HG03571 (cell line): Measurements from ENCODE around the gene ABCG8.

Experiments used
- ATAC-seq: cut with Tn5 transposase; IDR thresholded peaks from one replicate; pipeline ENCODE4 v1.9.1; 2021; ENCODE audit not compliant: unreplicated experiment

ABCG8 gene

DNA sequence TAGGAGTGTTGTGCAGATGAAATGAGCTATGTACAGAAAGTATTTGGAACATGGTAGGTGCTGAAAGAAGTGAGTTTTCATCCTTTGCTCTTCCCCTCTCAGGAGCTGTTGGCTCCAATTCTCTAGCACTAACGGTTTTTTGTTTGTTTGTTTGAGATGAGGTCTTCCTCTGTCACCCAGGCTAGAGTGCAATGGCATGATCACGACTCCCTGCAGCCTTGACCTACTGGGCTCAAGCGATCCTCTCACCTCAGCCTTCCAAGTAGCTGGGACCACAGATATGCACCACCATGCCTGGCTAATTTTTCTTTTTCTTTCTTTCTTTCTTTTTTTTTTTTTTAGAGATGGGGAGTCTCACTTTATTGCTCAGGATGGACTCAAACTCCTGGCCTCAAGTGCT lies 12.9 kb upstream of the ABCG8 start:
- no peak for ATAC-seq

- no peak for ATAC-seq
Observed at GRCh38 chr2:43826305-43827250, 12.2 kb upstream of the ABCG8 start.

DNA sequence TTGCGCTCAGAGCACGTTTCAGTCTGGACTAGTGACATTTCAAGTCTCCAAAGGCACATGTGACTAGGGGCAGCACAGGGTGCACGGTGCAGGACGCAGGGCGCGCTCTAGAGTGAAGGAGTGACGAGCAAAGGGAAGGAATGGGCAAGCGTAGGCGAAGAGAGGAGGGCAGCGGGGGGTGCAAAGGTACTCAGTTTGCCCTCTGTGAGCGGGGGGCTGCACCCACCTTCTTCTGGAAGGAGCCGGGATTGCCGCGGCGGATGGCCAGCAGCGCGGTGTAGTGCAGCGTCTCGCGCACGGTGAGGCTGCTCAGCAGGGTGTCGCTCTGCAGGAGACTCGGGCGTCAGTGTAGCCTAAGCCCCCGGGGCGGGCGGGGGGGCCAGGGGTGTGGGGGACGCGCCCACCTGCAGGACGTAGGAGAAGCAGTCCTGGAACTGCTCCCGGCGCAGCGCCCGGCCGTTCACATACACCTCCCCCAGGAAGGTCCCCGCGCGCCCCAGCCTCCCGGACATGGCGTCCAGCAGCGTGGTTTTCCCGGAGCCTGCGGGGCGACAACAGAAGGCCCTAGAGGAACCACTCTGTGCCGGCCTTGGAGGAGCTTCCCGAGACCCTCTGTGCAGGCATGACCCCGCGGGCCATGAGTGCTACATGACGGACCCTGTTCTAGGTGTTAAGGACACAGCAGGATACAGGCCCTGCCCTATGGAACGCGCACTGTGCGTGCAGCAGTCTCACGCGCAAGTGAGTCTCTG lies 7.1 kb upstream of the ABCG8 start:
- ATAC-seq = no peak

- ATAC-seq = no peak
Observed at GRCh38 chr2:43832457-43832856, 6.3 kb upstream of the ABCG8 start.

- no peak for ATAC-seq
Observed at GRCh38 chr2:43837033-43837432, 1.7 kb upstream of the ABCG8 start.

- no peak for ATAC-seq
Observed at GRCh38 chr2:43837831-43838559, 776 bp upstream of the ABCG8 start.

GRCh38 chr2:43839776-43840564 lies 1.2 kb downstream of the ABCG8 start:
- no peak for ATAC-seq

DNA sequence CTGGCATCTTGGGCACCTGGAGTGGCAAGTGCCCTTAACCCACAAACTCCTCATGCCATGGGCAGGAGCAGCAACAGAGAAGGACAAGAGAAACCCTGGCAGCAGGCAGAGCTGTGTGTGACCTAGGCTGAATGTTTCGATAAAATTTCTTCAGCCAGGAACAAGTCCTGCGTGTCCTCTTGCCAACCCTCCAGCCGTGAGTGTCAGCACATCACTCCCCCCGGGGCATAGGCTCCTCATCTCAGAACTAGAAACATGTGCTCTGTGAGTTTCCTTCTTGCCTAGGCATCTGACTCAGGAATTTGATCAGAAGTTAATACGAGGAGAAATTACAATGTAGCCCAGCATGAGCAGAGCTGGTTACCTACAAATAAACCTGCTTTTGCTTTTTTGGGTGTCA lies 2.2 kb downstream of the ABCG8 start:
- no peak for ATAC-seq

GRCh38 chr2:43841949-43842865 lies 3.4 kb downstream of the ABCG8 start:
- ATAC-seq = no peak

DNA sequence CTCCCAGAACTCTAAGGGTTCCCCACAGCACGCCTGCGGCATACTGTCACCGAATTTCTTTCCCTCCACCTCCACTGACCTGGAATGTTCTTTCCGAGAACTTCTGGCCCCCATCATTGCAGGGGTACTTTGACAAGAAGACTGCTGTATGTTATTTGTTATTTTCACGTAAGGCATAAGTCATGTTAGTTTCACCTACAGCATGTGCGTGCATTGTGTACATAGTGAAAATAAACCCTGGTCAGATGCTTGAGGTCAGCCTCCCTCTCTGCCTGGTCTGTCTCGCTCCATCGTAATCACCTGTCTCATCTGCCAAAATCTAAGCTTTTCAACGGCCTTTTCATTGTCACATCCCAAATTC lies 4.1 kb downstream of the ABCG8 start:
- no peak for ATAC-seq

GRCh38 chr2:43845181-43845580 lies 6.4 kb downstream of the ABCG8 start:
- no peak for ATAC-seq

- ATAC-seq = no peak
Observed at GRCh38 chr2:43846140-43846793, 7.5 kb downstream of the ABCG8 start.

- no peak for ATAC-seq
Observed at GRCh38 chr2:43848214-43848613, 9.4 kb downstream of the ABCG8 start.

DNA sequence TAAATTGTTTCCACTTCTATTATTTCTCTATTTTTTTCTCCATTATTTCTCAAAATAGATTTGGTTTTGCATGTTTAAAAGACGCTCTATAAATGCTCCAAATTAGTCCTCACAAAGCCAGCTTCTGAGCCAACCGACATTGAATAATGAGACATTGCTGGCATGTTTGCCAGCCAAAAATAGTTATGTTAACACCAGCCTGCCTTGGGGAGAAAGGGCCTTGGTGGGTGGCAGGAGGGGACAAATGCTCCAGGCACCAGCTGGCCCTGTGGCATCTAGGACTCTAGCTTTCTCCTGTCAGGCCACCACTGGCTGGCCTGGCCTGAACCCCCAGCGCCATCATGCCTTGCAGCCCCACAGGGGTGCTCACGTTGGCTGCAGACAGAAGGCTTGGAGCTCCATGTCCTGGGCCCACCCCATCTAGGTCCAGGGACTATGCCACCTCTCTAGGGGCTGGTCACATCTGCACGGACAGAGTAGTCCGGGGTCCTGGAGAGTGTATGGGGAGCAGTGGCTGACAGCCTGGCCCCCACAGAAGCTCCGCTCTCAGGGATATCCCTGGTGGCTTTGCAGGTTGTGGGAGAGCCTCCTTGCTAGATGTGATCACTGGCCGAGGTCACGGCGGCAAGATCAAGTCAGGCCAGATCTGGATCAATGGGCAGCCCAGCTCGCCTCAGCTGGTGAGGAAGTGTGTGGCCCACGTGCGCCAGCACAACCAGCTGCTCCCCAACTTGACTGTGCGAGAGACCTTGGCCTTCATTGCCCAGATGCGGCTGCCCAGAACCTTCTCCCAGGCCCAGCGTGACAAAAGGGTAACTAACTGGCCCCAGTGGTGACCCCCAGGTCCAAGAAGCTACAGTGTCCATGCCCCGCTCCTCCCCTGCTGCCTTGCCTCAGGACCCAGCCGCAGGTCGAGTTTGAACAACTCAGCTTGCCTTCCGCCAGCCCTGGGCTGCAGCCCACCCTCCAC lies 12.5 kb downstream of the ABCG8 start:
- no peak for ATAC-seq

GRCh38 chr2:43852196-43852730 lies 13.5 kb downstream of the ABCG8 start:
- no peak for ATAC-seq

DNA sequence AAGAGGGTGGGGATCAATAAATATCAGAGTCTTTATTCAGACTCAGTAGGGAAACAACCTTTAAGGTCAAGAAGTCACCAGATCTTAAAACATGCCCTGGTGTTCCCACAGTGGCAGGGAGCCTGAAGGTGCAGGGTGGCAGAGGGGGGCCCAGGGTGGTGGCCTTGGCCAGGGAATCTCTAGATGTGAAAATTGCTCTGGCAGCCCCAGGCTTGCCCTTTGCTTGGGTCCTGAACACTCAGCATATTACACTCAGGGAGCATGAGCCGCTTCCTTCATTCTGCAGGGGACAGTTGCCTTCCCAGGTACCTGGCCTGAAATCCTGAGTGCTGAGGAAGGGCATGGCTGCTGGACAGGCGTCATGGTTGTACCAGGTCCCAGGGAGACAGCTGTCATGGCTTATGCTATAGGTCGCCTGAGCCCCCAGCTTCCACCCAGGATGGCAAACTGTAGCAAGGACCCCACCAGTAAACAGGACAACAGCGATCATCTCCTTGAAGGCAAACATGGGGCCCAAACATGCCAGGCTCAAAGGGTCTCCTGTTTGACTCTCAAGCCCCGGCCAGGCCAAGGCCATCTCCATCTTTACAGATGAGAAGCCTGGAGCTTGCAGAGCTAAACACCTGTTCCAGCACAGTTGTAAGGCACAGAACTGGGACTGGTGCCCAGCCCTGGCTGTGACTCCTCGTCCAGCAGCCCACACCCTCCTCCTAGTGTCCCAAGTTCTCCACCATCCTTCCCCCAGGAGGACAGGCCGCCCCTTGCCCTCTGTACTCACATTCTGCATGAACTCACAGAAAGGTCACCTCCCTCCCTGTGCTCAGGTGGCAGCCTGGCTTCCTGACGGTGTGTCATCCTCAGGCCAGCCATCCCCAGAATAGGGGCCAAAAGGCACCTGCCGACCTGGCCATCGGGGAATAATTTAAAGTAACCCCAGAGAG lies 14.6 kb downstream of the ABCG8 start:
- ATAC-seq = no peak

DNA sequence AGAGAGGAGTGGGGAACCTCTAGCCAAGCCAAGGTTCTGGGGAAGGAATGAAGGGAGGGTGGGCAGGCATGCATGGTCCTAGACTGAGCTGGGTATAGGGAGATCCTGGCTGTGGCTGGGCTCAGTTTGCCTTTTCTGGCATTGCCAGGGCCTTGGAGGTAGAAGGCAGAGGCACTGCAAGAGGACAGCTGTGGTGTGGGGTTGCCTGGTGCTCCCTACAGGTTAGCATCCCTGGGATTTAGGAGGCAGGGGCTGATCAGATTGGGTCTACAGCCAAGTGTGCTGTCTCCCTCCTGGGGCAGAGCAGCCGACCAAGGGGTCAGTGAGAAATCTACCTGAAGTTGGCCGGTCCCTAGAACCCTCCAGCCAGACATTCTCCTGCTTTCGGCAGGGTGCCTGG lies 15.9 kb downstream of the ABCG8 start:
- ATAC-seq = no peak
